ENCODE results near the gene VAC14. TPM values are rescaled to one million over a fixed set of nuclear protein-coding genes. Genes with fewer than 3 reads are reported as not detected.

Gene VAC14
- total RNA-seq, 1 experiment from 2014 or later = 35.3 TPM

DNA sequence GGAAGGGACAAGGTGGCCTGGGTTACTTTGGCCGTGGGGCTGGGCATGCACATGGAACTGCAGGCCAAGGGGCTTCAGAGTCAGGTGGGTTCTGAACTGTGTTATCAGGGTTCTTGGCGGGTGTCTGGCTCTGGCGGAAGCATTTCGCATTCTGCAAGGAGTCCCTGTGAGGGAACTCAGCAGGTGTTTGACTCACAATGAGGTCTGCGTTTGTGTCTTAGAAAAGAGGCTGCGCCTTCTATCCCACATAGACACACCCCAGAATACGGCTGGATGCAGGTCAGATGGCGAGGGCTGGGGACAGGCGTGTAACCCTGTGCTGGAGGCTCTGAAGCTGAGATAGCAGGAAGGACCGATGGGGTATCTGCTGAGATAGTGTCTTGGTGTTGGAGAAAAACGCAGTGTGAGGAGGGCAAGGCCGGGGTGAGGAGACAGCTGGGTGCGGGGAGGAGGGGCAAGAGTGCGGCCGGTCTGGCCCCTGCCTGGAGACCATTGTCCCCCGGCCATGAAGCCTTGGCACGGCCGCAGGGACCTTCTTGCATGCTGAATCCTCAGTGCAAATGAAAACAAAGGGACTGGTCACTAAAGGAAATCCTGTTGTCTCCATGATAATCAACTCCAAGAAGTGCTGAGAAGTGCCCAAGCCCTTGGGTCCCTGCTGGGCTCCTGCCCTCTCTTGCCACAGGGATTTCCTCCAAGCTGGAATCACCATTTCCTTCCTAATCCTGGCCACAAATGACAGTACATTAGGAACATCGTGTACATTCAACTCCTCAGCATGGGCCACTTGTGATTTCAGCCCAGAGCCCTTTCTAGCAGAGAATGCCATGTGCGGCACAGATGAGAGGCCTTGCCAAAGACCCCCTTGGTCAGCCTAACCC is 92.4 kb downstream of the VAC14 start:
- DNase-seq (ENCODE audit: low read depth, low spot score) = no peak
- Histone ChIP-seq H3K36me3 (ENCODE audit: control insufficient read depth in 1 of 2, insufficient read depth in 2 of 2, low read length in 2 of 2) (no peaks in the 10 kb centered on the region), H3K9ac (ENCODE audit: low read length) (no peak overlapping the region), H2AFZ (ENCODE audit: low read depth, low read length, poor library complexity, severe bottlenecking) (no peak overlapping the region), H3K4me1 (ENCODE audit: control insufficient read depth in 1 of 2, insufficient read depth in 2 of 2, low read length in 2 of 2) (peaks cover 33 to 45% of the 10 kb centered on the region in 2 experiments), H4K20me1 (ENCODE audit: insufficient read depth) (no peaks in the 10 kb centered on the region), H3K9me3 (ENCODE audit: control insufficient read depth in 1 of 2, insufficient read depth in 1 of 2, low read depth in 1 of 2, low read length in 2 of 2) (no peaks in the 10 kb centered on the region), H3K9me2 (ENCODE audit: insufficient read depth) (no peaks in the 10 kb centered on the region), H3K4me2 (ENCODE audit: low read length) (no peak overlapping the region), H3K79me2 (ENCODE audit: insufficient read depth, low read length) (no peaks in the 10 kb centered on the region), H3K27me3 (ENCODE audit: insufficient read depth, low read length) (no peaks in the 10 kb centered on the region), H3K4me3 (replicated peaks in 1 of 2; ENCODE audit: low read depth in 1 of 2, low read length in 2 of 2) (no peak overlapping the region), H3K27ac (ENCODE audit: low read depth, low read length) (peak overlapping the region; percentile 29; the same call in 1 of the 2 replicates)
- ChIA-PET CTCF (no interaction called here), RAD21 (ENCODE audit: low non-redundant PET in 1 of 2, low total read pairs in 2 of 2, uncharacterized antibody in 2 of 2, unreplicated experiment in 2 of 2) (no interaction called here), POLR2A (no interaction called here)
- ATAC-seq = no peak
- TF ChIP-seq POLR2A (IDR thresholded peaks at IDR 0.05; ENCODE audit: borderline replicate concordance, extremely low read depth, insufficient read depth, insufficient read length) (no peak), CEBPB (IDR thresholded peaks at IDR 0.05; ENCODE audit: low read depth) (no peak), SIN3A (IDR thresholded peaks at IDR 0.05; ENCODE audit: low read depth) (no peak), POLR2AphosphoS5 (IDR thresholded peaks at IDR 0.05; ENCODE audit: low read depth, low read length) (no peak), RAD21 (IDR thresholded peaks at IDR 0.05; ENCODE audit: low read depth) (no peak), EZH2phosphoT487 (IDR thresholded peaks at IDR 0.05; ENCODE audit: borderline replicate concordance) (no peak), ZFX (IDR thresholded peaks at IDR 0.05) (no peak), JUND (IDR thresholded peaks at IDR 0.05) (no peak), YY1 (IDR thresholded peaks at IDR 0.05; ENCODE audit: extremely low read depth, insufficient replicate concordance, low read depth, low read length) (no peak), ZNF274 (IDR thresholded peaks at IDR 0.05; ENCODE audit: low read depth, low read length) (no peak)
- TF ChIP-seq, protein P1, sequence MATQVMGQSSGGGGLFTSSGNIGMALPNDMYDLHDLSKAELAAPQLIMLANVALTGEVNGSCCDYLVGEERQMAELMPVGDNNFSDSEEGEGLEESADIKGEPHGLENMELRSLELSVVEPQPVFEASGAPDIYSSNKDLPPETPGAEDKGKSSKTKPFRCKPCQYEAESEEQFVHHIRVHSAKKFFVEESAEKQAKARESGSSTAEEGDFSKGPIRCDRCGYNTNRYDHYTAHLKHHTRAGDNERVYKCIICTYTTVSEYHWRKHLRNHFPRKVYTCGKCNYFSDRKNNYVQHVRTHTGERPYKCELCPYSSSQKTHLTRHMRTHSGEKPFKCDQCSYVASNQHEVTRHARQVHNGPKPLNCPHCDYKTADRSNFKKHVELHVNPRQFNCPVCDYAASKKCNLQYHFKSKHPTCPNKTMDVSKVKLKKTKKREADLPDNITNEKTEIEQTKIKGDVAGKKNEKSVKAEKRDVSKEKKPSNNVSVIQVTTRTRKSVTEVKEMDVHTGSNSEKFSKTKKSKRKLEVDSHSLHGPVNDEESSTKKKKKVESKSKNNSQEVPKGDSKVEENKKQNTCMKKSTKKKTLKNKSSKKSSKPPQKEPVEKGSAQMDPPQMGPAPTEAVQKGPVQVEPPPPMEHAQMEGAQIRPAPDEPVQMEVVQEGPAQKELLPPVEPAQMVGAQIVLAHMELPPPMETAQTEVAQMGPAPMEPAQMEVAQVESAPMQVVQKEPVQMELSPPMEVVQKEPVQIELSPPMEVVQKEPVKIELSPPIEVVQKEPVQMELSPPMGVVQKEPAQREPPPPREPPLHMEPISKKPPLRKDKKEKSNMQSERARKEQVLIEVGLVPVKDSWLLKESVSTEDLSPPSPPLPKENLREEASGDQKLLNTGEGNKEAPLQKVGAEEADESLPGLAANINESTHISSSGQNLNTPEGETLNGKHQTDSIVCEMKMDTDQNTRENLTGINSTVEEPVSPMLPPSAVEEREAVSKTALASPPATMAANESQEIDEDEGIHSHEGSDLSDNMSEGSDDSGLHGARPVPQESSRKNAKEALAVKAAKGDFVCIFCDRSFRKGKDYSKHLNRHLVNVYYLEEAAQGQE (IDR thresholded peaks at IDR 0.05; ENCODE audit: low read depth) = no peak
- intact Hi-C loops (cut with micrococcal nuclease) = no loop called here
- BruUV-seq (replicated peaks) = no TSS peak
